Activated CD4-positive, alpha-beta memory T cell treated with anti-CD3 and anti-CD28 coated beads, Interleukin-2, amount 10 ng/mL, durations not matched to agents 7 days and 5 days (primary cell): Measurements from ENCODE around the gene PNKP. TPM values are rescaled to one million over a fixed set of nuclear protein-coding genes. Genes with fewer than 3 reads are reported as not detected.
"Not testable (repeated sequence)": the region's sequence is repeated elsewhere in the genome, so short reads cannot be mapped to it uniquely, and the experiment has no call there.

ENCODE experiments used
- CTCF ChIA-PET: fragments of 350-600 bp; sonication (Branson Sonifier 250); formaldehyde crosslinking; loops from one replicate; lab custom pipeline; 2021; ENCODE audit warnings: antibody characterized with exemption, inconsistent platforms; lab: Charles Lee
- POLR2A ChIA-PET: fragments of 350-600 bp; sonication (Branson Sonifier 250); formaldehyde crosslinking; loops from one replicate; lab custom pipeline; 2021; ENCODE audit warnings: antibody characterized with exemption; lab: Charles Lee
- DNase-seq: peaks from one replicate; pipeline ENCODE4 v3.0.0-alpha.2; 2020
- H3K27ac Mint-ChIP-seq: one replicate; pipeline ENCODE4 v1.8.0; 2021; ENCODE audit warnings: mild to moderate bottlenecking, mixed read lengths
- H3K27me3 Mint-ChIP-seq: one replicate; pipeline ENCODE4 v1.8.0; 2021; ENCODE audit warnings: mixed read lengths
- H3K36me3 Mint-ChIP-seq: one replicate; pipeline ENCODE4 v1.8.0; 2021; ENCODE audit warnings: low read depth, mixed read lengths
- H3K4me1 Mint-ChIP-seq: one replicate; pipeline ENCODE4 v1.8.0; 2021; ENCODE audit warnings: mixed read lengths
- H3K4me3 Mint-ChIP-seq: one replicate; pipeline ENCODE4 v1.8.0; 2021; ENCODE audit warnings: mild to moderate bottlenecking, mixed read lengths
- H3K9me3 Mint-ChIP-seq: one replicate; pipeline ENCODE4 v1.8.0; 2021; ENCODE audit warnings: mixed read lengths
- total RNA-seq, 2 experiments: library from RNA; stranded (reverse); gene quantifications; one replicate each; pipeline ENCODE4 v1.2.3, GENCODE V29; 2021

Gene PNKP
- total RNA-seq, 2 experiments from 2014 or later, result 121 to 129 TPM

- Mint-ChIP-seq H3K36me3 (peaks cover 29% of the 10 kb centered on the region), H3K9me3 (no peaks in the 10 kb centered on the region), H3K27me3 (no peaks in the 10 kb centered on the region), H3K4me3 (no peak overlapping the region), H3K27ac (no peak overlapping the region), H3K4me1 (peaks cover 8% of the 10 kb centered on the region)
- no peak for DNase-seq
- ChIA-PET POLR2A (no interaction called here), CTCF (no interaction called here)
Measured at GRCh38 chr19:49829200-49829599, 38.2 kb downstream of the PNKP start.

GRCh38 chr19:49827034-49827433 lies 40.3 kb downstream of the PNKP start:
- H3K27ac Mint-ChIP-seq, result no peak overlapping the region
- CTCF ChIA-PET, result no interaction called here
- H3K9me3 Mint-ChIP-seq, result no peaks in the 10 kb centered on the region
- H3K4me1 Mint-ChIP-seq, result peaks cover under 1% of the 10 kb centered on the region
- no peaks in the 10 kb centered on the region for H3K27me3 Mint-ChIP-seq
- H3K4me3 Mint-ChIP-seq, result no peak overlapping the region
- POLR2A ChIA-PET, result no interaction called here
- H3K36me3 Mint-ChIP-seq, result peaks cover 25% of the 10 kb centered on the region
- no peak for DNase-seq

GRCh38 chr19:49824662-49825061 lies 42.7 kb downstream of the PNKP start:
- Mint-ChIP-seq H3K4me1 (peaks cover 6% of the 10 kb centered on the region), H3K4me3 (no peak overlapping the region), H3K27ac (no peak overlapping the region), H3K9me3 (no peaks in the 10 kb centered on the region), H3K36me3 (peaks cover 25% of the 10 kb centered on the region), H3K27me3 (no peaks in the 10 kb centered on the region)
- CTCF ChIA-PET, result no interaction called here
- no peak for DNase-seq
- POLR2A ChIA-PET, result no interaction called here

GRCh38 chr19:49823472-49823871 lies 43.9 kb downstream of the PNKP start:
- H3K9me3 Mint-ChIP-seq, result no peaks in the 10 kb centered on the region
- peaks cover 30% of the 10 kb centered on the region for H3K36me3 Mint-ChIP-seq
- ChIA-PET POLR2A (no interaction called here), CTCF (no interaction called here)
- no peaks in the 10 kb centered on the region for H3K27me3 Mint-ChIP-seq
- peaks cover 18% of the 10 kb centered on the region for H3K4me1 Mint-ChIP-seq
- no peak overlapping the region for H3K4me3 Mint-ChIP-seq
- H3K27ac Mint-ChIP-seq, result no peak overlapping the region
- no peak for DNase-seq

- H3K4me1 Mint-ChIP-seq, result peaks cover 24% of the 10 kb centered on the region
- no peak for DNase-seq
- no peaks in the 10 kb centered on the region for H3K9me3 Mint-ChIP-seq
- no peak overlapping the region for H3K27ac Mint-ChIP-seq
- CTCF ChIA-PET, result no interaction called here
- H3K4me3 Mint-ChIP-seq, result no peak overlapping the region
- H3K27me3 Mint-ChIP-seq, result no peaks in the 10 kb centered on the region
- peaks cover 25% of the 10 kb centered on the region for H3K36me3 Mint-ChIP-seq
- POLR2A ChIA-PET, result no interaction called here
Measured at GRCh38 chr19:49820125-49820524, 47.3 kb downstream of the PNKP start.

GRCh38 chr19:49819452-49820115 lies 47.8 kb downstream of the PNKP start:
- POLR2A ChIA-PET, result interaction anchor here (0.8 to 2.5 kb wide), 7 partner anchors 10 to 57 kb away, joined by 3 to 22 read pairs (median 4); partner anchors contain the start of genes AKT1S1, PTOV1 and TBC1D17
- Mint-ChIP-seq H3K27ac (peak overlapping the region; percentile 93), H3K4me1 (peaks cover 24% of the 10 kb centered on the region), H3K36me3 (peaks cover 25% of the 10 kb centered on the region), H3K4me3 (peak overlapping the region; percentile 86)
- CTCF ChIA-PET, H3K27me3 Mint-ChIP-seq, DNase-seq, H3K9me3 Mint-ChIP-seq: not testable (repeated sequence)

- ChIA-PET POLR2A (interaction anchor here (0.8 to 2.5 kb wide), 8 partner anchors 9 to 58 kb away, joined by 3 to 22 read pairs (median 4); partner anchors contain the start of genes AKT1S1, PTOV1 and TBC1D17), CTCF (no interaction called here)
- Mint-ChIP-seq H3K27me3 (no peaks in the 10 kb centered on the region), H3K27ac (peak overlapping the region; percentile 93), H3K4me3 (peak overlapping the region; percentile 86), H3K9me3 (no peaks in the 10 kb centered on the region), H3K4me1 (peaks cover 30% of the 10 kb centered on the region), H3K36me3 (peaks cover 21% of the 10 kb centered on the region)
- DNase-seq, result no peak
Measured at GRCh38 chr19:49818649-49819370, 48.6 kb downstream of the PNKP start.

- Mint-ChIP-seq H3K36me3 (peaks cover 15% of the 10 kb centered on the region), H3K4me3 (peak within 1 kb of the TSS; percentile 86), H3K27me3 (no peaks in the 10 kb centered on the region), H3K4me1 (peaks cover 36% of the 10 kb centered on the region), H3K27ac (peak within 1 kb of the TSS; percentile 93), H3K9me3 (no peaks in the 10 kb centered on the region)
- peak; percentile 89 for DNase-seq
- ChIA-PET CTCF (interaction anchor here (1.0 kb wide), 1 partner anchor 30 kb away, joined by 4 read pairs; no protein-coding TSS in a partner anchor), POLR2A (interaction anchor here (0.6 to 2.5 kb wide), 8 partner anchors 9 to 112 kb away, joined by 3 to 22 read pairs (median 4); partner anchors contain the start of genes AKT1S1, AP2A1, NUP62 and PTOV1)
Measured at GRCh38 chr19:49817964-49818648, 49.3 kb downstream of the PNKP start, which contains the start of gene MED25. TSS of gene MED25 (plus strand) at chr19:49818289. CDS start at chr19:49818342, 53 bp downstream.

- ChIA-PET CTCF (no interaction called here), POLR2A (no interaction called here)
- Mint-ChIP-seq H3K4me1 (peaks cover 46% of the 10 kb centered on the region), H3K4me3 (no peak overlapping the region), H3K27me3 (no peaks in the 10 kb centered on the region), H3K9me3 (no peaks in the 10 kb centered on the region), H3K27ac (no peak overlapping the region), H3K36me3 (peaks cover 12% of the 10 kb centered on the region)
- no peak for DNase-seq
Measured at GRCh38 chr19:49816590-49816989, 50.8 kb downstream of the PNKP start.

GRCh38 chr19:49814010-49814409 lies 53.4 kb downstream of the PNKP start:
- H3K27ac Mint-ChIP-seq, result no peak overlapping the region
- no peaks in the 10 kb centered on the region for H3K27me3 Mint-ChIP-seq
- peaks cover 3% of the 10 kb centered on the region for H3K36me3 Mint-ChIP-seq
- DNase-seq, result no peak
- ChIA-PET CTCF (no interaction called here), POLR2A (interaction anchor here (1.1 to 2.0 kb wide), 10 partner anchors 37 to 223 kb away, joined by 3 to 17 read pairs (median 5); partner anchors contain the start of genes AKT1S1, ATF5, NUP62 and PRR12)
- H3K4me3 Mint-ChIP-seq, result peak overlapping the region; percentile 87
- peaks cover 41% of the 10 kb centered on the region for H3K4me1 Mint-ChIP-seq
- no peaks in the 10 kb centered on the region for H3K9me3 Mint-ChIP-seq

GRCh38 chr19:49812997-49813861 lies 54.1 kb downstream of the PNKP start, which contains the start of gene FUZ:
TSS of gene FUZ (minus strand) at chr19:49813292. CDS start at chr19:49813106, 186 bp downstream.
- peaks cover 2% of the 10 kb centered on the region for H3K36me3 Mint-ChIP-seq
- peaks cover 40% of the 10 kb centered on the region for H3K4me1 Mint-ChIP-seq
- peak; percentile 96 for DNase-seq
- H3K27me3 Mint-ChIP-seq, result no peaks in the 10 kb centered on the region
- no peaks in the 10 kb centered on the region for H3K9me3 Mint-ChIP-seq
- ChIA-PET CTCF (interaction anchor here (0.7 to 1.1 kb wide), 3 partner anchors 10 to 56 kb away, joined by 3 read pairs; no protein-coding TSS in a partner anchor), POLR2A (interaction anchor here (0.7 to 2.0 kb wide), 22 partner anchors 12 to 223 kb away, joined by 3 to 17 read pairs (median 4); partner anchors contain the start of genes AKT1S1, AP2A1, ATF5 and NUP62)
- H3K27ac Mint-ChIP-seq, result peak within 1 kb of the TSS; percentile 88
- peak within 1 kb of the TSS; percentile 87 for H3K4me3 Mint-ChIP-seq
